HL-60 (cell line): ENCODE measurements around the gene TRH.

ENCODE experiments used
- DNase-seq, 2 experiments: peaks; one replicate each; pipeline ENCODE4 v3.0.0-alpha.2; 2010 to 2020; ENCODE audit warnings: low read depth in 1 of 2, low spot score in 1 of 2
- H3K27ac ChIP-seq: fragments of 250-450 bp; sonication (Bioruptor Pico); replicated peaks from 2 replicates; pipeline ENCODE4 v1.5.1; 2020; ENCODE audit warnings: mild to moderate bottlenecking, moderate library complexity
- H3K27me3 ChIP-seq: fragments of 250-450 bp; sonication (Bioruptor Pico); 2 replicates; pipeline ENCODE4 v1.5.1; 2021; ENCODE audit warnings: mild to moderate bottlenecking, moderate library complexity; ENCODE audit not compliant: insufficient read depth, poor library complexity, severe bottlenecking
- H3K4me3 ChIP-seq: replicated peaks from 2 replicates; pipeline ENCODE4 v1.5.1; 2011; ENCODE audit warnings: mild to moderate bottlenecking, control low read depth, low read length; ENCODE audit not compliant: insufficient read depth
- GABPA ChIP-seq: IDR thresholded peaks from 2 replicates; pipeline ENCODE4 v1.6.1; 2012; ENCODE audit warnings: low read depth
- POLR2AphosphoS5 ChIP-seq: IDR thresholded peaks from 2 replicates; pipeline ENCODE4 v1.6.1; 2012; ENCODE audit warnings: low read depth
- REST ChIP-seq: IDR thresholded peaks from 2 replicates; pipeline ENCODE4 v1.6.1; 2012; ENCODE audit warnings: low read depth; ENCODE audit not compliant: insufficient replicate concordance
- SPI1 ChIP-seq: IDR thresholded peaks from 2 replicates; pipeline ENCODE4 v1.6.1; 2012; ENCODE audit warnings: low read depth, mild to moderate bottlenecking, borderline replicate concordance
- TF ChIP-seq, protein P1 (sequence below): IDR thresholded peaks from one replicate; pipeline ENCODE4 v1.5.1; 2011; ENCODE audit warnings: low read length, control low read depth, inconsistent platforms; ENCODE audit not compliant: insufficient read depth

Gene TRH

GRCh38 chr3:129966876-129967275, 7.6 kb upstream of the TRH start:
- no peak overlapping the region for H3K27ac ChIP-seq
- H3K27me3 ChIP-seq = no peaks in the 10 kb centered on the region
- DNase-seq = no peak
- H3K4me3 ChIP-seq = no peak overlapping the region
- TF ChIP-seq REST = no peak
- no peak for TF ChIP-seq POLR2AphosphoS5
- TF ChIP-seq, protein P1, sequence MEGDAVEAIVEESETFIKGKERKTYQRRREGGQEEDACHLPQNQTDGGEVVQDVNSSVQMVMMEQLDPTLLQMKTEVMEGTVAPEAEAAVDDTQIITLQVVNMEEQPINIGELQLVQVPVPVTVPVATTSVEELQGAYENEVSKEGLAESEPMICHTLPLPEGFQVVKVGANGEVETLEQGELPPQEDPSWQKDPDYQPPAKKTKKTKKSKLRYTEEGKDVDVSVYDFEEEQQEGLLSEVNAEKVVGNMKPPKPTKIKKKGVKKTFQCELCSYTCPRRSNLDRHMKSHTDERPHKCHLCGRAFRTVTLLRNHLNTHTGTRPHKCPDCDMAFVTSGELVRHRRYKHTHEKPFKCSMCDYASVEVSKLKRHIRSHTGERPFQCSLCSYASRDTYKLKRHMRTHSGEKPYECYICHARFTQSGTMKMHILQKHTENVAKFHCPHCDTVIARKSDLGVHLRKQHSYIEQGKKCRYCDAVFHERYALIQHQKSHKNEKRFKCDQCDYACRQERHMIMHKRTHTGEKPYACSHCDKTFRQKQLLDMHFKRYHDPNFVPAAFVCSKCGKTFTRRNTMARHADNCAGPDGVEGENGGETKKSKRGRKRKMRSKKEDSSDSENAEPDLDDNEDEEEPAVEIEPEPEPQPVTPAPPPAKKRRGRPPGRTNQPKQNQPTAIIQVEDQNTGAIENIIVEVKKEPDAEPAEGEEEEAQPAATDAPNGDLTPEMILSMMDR = no peak
- no peak for TF ChIP-seq GABPA

GRCh38 chr3:129967761-129968160, 6.8 kb upstream of the TRH start:
- no peaks in the 10 kb centered on the region for H3K27me3 ChIP-seq
- TF ChIP-seq GABPA (no peak), SPI1 (no peak)
- TF ChIP-seq, protein P1 = no peak
- no peak for DNase-seq
- no peak overlapping the region for H3K4me3 ChIP-seq
- no peak overlapping the region for H3K27ac ChIP-seq

DNA sequence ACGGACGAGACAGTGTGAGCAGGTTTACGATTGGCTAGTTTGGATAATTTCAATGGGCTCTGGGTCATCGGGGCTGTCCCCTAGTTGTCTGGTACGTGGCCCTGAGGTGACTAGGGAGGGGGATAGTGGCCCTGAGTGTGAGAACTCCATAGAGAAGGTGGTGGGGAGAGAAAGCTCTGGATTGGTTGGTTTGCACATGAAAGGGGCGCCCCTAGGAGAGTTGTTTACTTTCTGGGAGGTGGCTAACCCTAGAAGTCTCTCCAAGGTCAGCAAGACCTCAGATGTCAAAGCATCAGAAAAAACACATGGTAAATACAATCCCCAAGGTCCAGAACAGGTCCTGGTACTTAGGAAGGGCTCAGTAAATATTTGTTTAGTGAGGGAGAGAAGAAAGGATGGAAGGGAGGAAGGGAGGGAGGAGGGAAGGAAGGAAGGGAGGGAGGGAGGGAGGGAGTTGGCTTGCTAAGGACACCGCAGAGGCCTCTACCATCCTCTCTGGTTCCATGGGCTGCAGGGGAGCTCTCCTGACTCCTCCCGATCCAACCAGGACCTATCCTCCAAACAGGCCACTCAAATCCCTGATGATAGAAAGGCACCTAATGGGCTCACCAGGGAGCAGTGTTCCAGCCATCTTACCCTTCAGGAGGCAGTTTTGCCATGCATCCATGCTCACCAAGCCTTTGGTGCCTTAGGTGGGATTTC, 3.0 kb upstream of the TRH start:
- DNase-seq = no peak
- peaks cover 28% of the 10 kb centered on the region for H3K27me3 ChIP-seq
- no peak overlapping the region for H3K27ac ChIP-seq
- no peak for TF ChIP-seq REST
- no peak for TF ChIP-seq POLR2AphosphoS5
- TF ChIP-seq, protein P1 = no peak
- no peak for TF ChIP-seq SPI1
- TF ChIP-seq GABPA = no peak
- H3K4me3 ChIP-seq = no peak overlapping the region

- no peak for DNase-seq
- Histone ChIP-seq H3K4me3 (no peak overlapping the region), H3K27me3 (peaks cover 29% of the 10 kb centered on the region), H3K27ac (no peak overlapping the region)
- TF ChIP-seq, protein P1 = no peak
- TF ChIP-seq POLR2AphosphoS5 (no peak), SPI1 (no peak), REST (no peak), GABPA (no peak)
Observed at GRCh38 chr3:129972301-129972700, 2.2 kb upstream of the TRH start.
